Liver (tissue), 9 donors: ENCODE measurements around the gene NRG3. TPM values are rescaled to one million over a fixed set of nuclear protein-coding genes. Genes with fewer than 3 reads are reported as not detected.

Experiments used
- DNase-seq: peaks from one replicate; pipeline ENCODE4 v3.0.0-alpha.2; 2017; ENCODE audit warnings: low spot score
- H3K27ac ChIP-seq, 2 donors: one replicate each; pipeline ENCODE4 v1.7.0; 2013; ENCODE audit warnings: inconsistent platforms in 2 of 2, low read length in 2 of 2, control low read depth in 1 of 2, low read depth in 1 of 2, mild to moderate bottlenecking in 1 of 2
- H3K27me3 ChIP-seq, 4 donors: one replicate each; pipeline versions ENCODE4 v1.6.1 to v1.7.0; 2013; ENCODE audit warnings: low read length in 3 of 4, inconsistent platforms in 1 of 4, mild to moderate bottlenecking in 1 of 4, moderate library complexity in 1 of 4; ENCODE audit not compliant: control insufficient read depth in 4 of 4, insufficient read depth in 4 of 4
- H3K36me3 ChIP-seq, 4 donors: one replicate each; pipeline versions ENCODE4 v1.6.1 to v1.7.0; 2013; ENCODE audit warnings: low read length in 3 of 4, mild to moderate bottlenecking in 3 of 4, low read depth in 1 of 4, moderate library complexity in 1 of 4; ENCODE audit not compliant: control insufficient read depth in 4 of 4, insufficient read depth in 3 of 4
- H3K4me1 ChIP-seq, 4 donors: one replicate each; pipeline versions ENCODE4 v1.6.1 to v1.7.0; 2013; ENCODE audit warnings: low read length in 3 of 4, mild to moderate bottlenecking in 3 of 4, moderate library complexity in 1 of 4; ENCODE audit not compliant: control insufficient read depth in 4 of 4, insufficient read depth in 4 of 4
- H3K4me3 ChIP-seq, 3 donors: one replicate each; pipeline versions ENCODE4 v1.6.1 to v1.7.0; 2013; ENCODE audit warnings: low read length in 3 of 3, control low read depth in 1 of 3, low read depth in 1 of 3, mild to moderate bottlenecking in 1 of 3
- H3K9ac ChIP-seq, 2 donors: one replicate each; pipeline ENCODE4 v1.7.0; 2013; ENCODE audit warnings: low read length in 2 of 2, mild to moderate bottlenecking in 2 of 2, moderate library complexity in 2 of 2, control low read depth in 1 of 2, low read depth in 1 of 2
- H3K9me3 ChIP-seq, 4 donors: one replicate each; pipeline versions ENCODE4 v1.6.1 to v1.7.0; 2013; ENCODE audit warnings: low read length in 3 of 4; ENCODE audit not compliant: control insufficient read depth in 4 of 4
- CTCF ChIP-seq: fragments of 150-350 bp; IDR thresholded peaks from 2 replicates; pipeline ENCODE4 v1.5.1; 2017; ENCODE audit warnings: improper control_type of control experiment, low read depth, low read length; ENCODE audit not compliant: missing input control
- EGR1 ChIP-seq, 2 donors: IDR thresholded peaks; 2 replicates each; pipeline ENCODE4 v1.6.1; 2016 to 2018; ENCODE audit warnings: antibody characterized with exemption in 2 of 2, low read depth in 2 of 2
- FOXA1 ChIP-seq: IDR thresholded peaks from 2 replicates; pipeline ENCODE4 v1.6.1; 2016; ENCODE audit warnings: antibody characterized with exemption
- FOXA2 ChIP-seq: IDR thresholded peaks from 2 replicates; pipeline ENCODE4 v1.6.1; 2016; ENCODE audit warnings: antibody characterized with exemption
- GABPA ChIP-seq, 2 donors: IDR thresholded peaks in 1 of 2; conservative IDR thresholded peaks in 1 of 2; 2 replicates each; pipeline ENCODE4 v1.6.1; 2016; ENCODE audit warnings: antibody characterized with exemption in 2 of 2, mild to moderate bottlenecking in 1 of 2, moderate library complexity in 1 of 2
- HNF4A ChIP-seq, 2 donors: conservative IDR thresholded peaks; 2 replicates each; pipeline ENCODE4 v1.6.1; 2016; ENCODE audit warnings: antibody characterized with exemption in 2 of 2, mild to moderate bottlenecking in 2 of 2
- HNF4G ChIP-seq: IDR thresholded peaks from 2 replicates; pipeline ENCODE4 v1.6.1; 2016; ENCODE audit warnings: antibody characterized with exemption
- JUND ChIP-seq, 2 donors: IDR thresholded peaks; 2 replicates each; pipeline ENCODE4 v1.6.1; 2016; ENCODE audit warnings: antibody characterized with exemption in 2 of 2
- MAX ChIP-seq: IDR thresholded peaks from 2 replicates; pipeline ENCODE4 v1.6.1; 2016; ENCODE audit warnings: antibody characterized with exemption
- NR2F2 ChIP-seq: IDR thresholded peaks from 2 replicates; pipeline ENCODE4 v1.6.1; 2016; ENCODE audit warnings: antibody characterized with exemption
- RAD21 ChIP-seq, 2 donors: IDR thresholded peaks; 2 replicates each; pipeline ENCODE4 v1.6.1; 2016; ENCODE audit warnings: antibody characterized with exemption in 2 of 2, mild to moderate bottlenecking in 2 of 2
- REST ChIP-seq: IDR thresholded peaks from 2 replicates; pipeline ENCODE4 v1.6.1; 2016; ENCODE audit warnings: antibody characterized with exemption, mild to moderate bottlenecking
- RXRA ChIP-seq, 2 donors: IDR thresholded peaks; 2 replicates each; pipeline ENCODE4 v1.6.1; 2017 to 2018; ENCODE audit warnings: antibody characterized with exemption in 2 of 2, mild to moderate bottlenecking in 1 of 2
- SP1 ChIP-seq: IDR thresholded peaks from 2 replicates; pipeline ENCODE4 v1.6.1; 2018; ENCODE audit warnings: antibody characterized with exemption, mild to moderate bottlenecking
- TAF1 ChIP-seq: conservative IDR thresholded peaks from 2 replicates; pipeline ENCODE4 v1.6.1; 2016; ENCODE audit warnings: antibody characterized with exemption, mild to moderate bottlenecking
- YY1 ChIP-seq: IDR thresholded peaks from 2 replicates; pipeline ENCODE4 v1.6.1; 2016; ENCODE audit warnings: antibody characterized with exemption, mild to moderate bottlenecking
- ZBTB33 ChIP-seq: IDR thresholded peaks from 2 replicates; pipeline ENCODE4 v1.6.1; 2016; ENCODE audit warnings: antibody characterized with exemption
- polyA plus RNA-seq, 2 donors: library from polyadenylated mRNA; stranded (reverse) in 1 of 2; unstranded in 1 of 2; fragments of 200-250 nt in 1 of 2; fragments of >200 nt in 1 of 2; fragmentation: Nextera tagmentation in 1 of 2; extraction: Ambion mirVana in 1 of 2; gene quantifications; one replicate each; pipeline versions ENCODE4 v1.2.1 to v1.2.3, GENCODE V29; 2013 to 2015
- total RNA-seq, 2 donors: library from RNA; depleted of rRNA; stranded (reverse); fragments of >200 nt; gene quantifications; one replicate each; pipeline ENCODE4 v1.2.3, GENCODE V29; 2014
- TF ChIP-seq, protein P1 (sequence below): IDR thresholded peaks from 2 replicates; pipeline ENCODE4 v1.6.1; 2016; ENCODE audit warnings: antibody characterized with exemption
- donor health status: healthy.
- donor health status: healthy.
- donor health status: healthy.
- donor health status: healthy.
- donor health status: healthy.

NRG3 gene
- total and polyA plus RNA-seq, 4 donors = 0.24 to 3.7 (median 0.38) TPM

DNA sequence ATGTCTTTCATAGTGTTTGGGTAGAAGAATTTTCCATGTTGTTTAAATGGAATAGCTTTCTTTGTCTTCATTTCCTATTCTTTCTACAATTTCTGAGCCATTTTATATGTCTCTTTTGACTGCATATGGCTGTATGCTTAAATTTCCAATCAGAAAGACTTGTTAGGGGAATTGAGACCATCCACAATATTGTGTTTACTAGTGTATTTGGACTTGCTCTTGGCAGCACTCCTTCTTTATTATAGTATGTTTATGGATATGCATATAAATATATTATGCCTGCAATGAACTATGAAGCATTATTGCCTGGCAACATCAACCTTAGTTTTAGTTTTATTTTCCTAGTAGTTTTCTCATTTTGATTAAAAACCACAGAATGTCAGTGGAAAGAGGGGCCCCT lies 92.7 kb downstream of the NRG3 start:
- H3K27me3 ChIP-seq = no peaks in the 10 kb centered on the region
- TF ChIP-seq ZBTB33 (no peak), CTCF (no peak), REST (no peak), NR2F2 (no peak), SP1 (no peak), RXRA (IDR thresholded peaks at IDR 0.05) (no peak), HNF4A (conservative IDR thresholded peaks at IDR 0.05) (no peak), MAX (no peak), HNF4G (no peak), EGR1 (IDR thresholded peaks at IDR 0.05; ENCODE audit: low read depth in 2 of 2) (no peak), RAD21 (IDR thresholded peaks at IDR 0.05) (no peak), GABPA (IDR thresholded peaks at IDR 0.05 in 1 of 2, conservative IDR thresholded peaks at IDR 0.05 in 1 of 2) (no peak), JUND (IDR thresholded peaks at IDR 0.05) (no peak), YY1 (no peak), TAF1 (no peak), FOXA2 (no peak), FOXA1 (no peak)
- TF ChIP-seq, protein P1, sequence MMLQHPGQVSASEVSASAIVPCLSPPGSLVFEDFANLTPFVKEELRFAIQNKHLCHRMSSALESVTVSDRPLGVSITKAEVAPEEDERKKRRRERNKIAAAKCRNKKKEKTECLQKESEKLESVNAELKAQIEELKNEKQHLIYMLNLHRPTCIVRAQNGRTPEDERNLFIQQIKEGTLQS = no peak
- no peak overlapping the region for H3K4me3 ChIP-seq
- H3K9me3 ChIP-seq = peaks cover 0 to 5% (median 1%) of the 10 kb centered on the region in 4 donors
- H3K36me3 ChIP-seq = no peaks in the 10 kb centered on the region
- H3K4me1 ChIP-seq = no peaks in the 10 kb centered on the region
- no peak overlapping the region for H3K9ac ChIP-seq
- no peak overlapping the region for H3K27ac ChIP-seq
- no peak for DNase-seq
